NCI-H774 (cell line): ENCODE results near the gene EMILIN1.
"Not testable (repeated sequence)": the region's sequence is repeated elsewhere in the genome, so short reads cannot be mapped to it uniquely, and the experiment has no call there.

Source experiments
- DNase-seq: peaks from one replicate; lab custom pipeline; 2025; lab: John Stamatoyannopoulos, UW

The EMILIN1 gene

GRCh38 chr2:27054721-27055120 is 23.7 kb upstream of the EMILIN1 start:
- DNase-seq = no peak

GRCh38 chr2:27057184-27057583 is 21.2 kb upstream of the EMILIN1 start:
- DNase-seq = no peak

- DNase-seq = no peak
Observed at GRCh38 chr2:27058210-27058609, 20.2 kb upstream of the EMILIN1 start.

GRCh38 chr2:27059141-27059820 is 19.1 kb upstream of the EMILIN1 start:
- DNase-seq = no peak

- no peak for DNase-seq
Observed at GRCh38 chr2:27060323-27060722, 18.1 kb upstream of the EMILIN1 start.

GRCh38 chr2:27065128-27065527 is 13.3 kb upstream of the EMILIN1 start:
- DNase-seq = no peak

GRCh38 chr2:27067385-27067784 is 11.0 kb upstream of the EMILIN1 start:
- DNase-seq = no peak

- no peak for DNase-seq
Observed at GRCh38 chr2:27069436-27069835, 9.0 kb upstream of the EMILIN1 start.

GRCh38 chr2:27069961-27070618 is 8.3 kb upstream of the EMILIN1 start:
- no peak for DNase-seq

GRCh38 chr2:27070653-27071276 is 7.7 kb upstream of the EMILIN1 start:
- DNase-seq = no peak

- DNase-seq = peak; percentile 92
Observed at GRCh38 chr2:27071277-27071989, 7.0 kb upstream of the EMILIN1 start, which contains the start of gene OST4. Gene OST4, minus strand, starts transcription at chr2:27071654.

GRCh38 chr2:27071990-27072830 is 6.2 kb upstream of the EMILIN1 start:
- no peak for DNase-seq

GRCh38 chr2:27072920-27073319 is 5.5 kb upstream of the EMILIN1 start:
- DNase-seq = no peak

GRCh38 chr2:27073782-27074181 is 4.6 kb upstream of the EMILIN1 start:
- no peak for DNase-seq

GRCh38 chr2:27074738-27075565 is 3.5 kb upstream of the EMILIN1 start:
- no peak for DNase-seq

- DNase-seq = not testable (repeated sequence)
Observed at GRCh38 chr2:27075566-27075871, 2.9 kb upstream of the EMILIN1 start.

- DNase-seq = no peak
Observed at GRCh38 chr2:27076323-27076722, 2.1 kb upstream of the EMILIN1 start.

GRCh38 chr2:27077231-27077630 is 1.2 kb upstream of the EMILIN1 start:
- DNase-seq = no peak

- no peak for DNase-seq
Observed at GRCh38 chr2:27079233-27080139, 1.1 kb downstream of the EMILIN1 start.

GRCh38 chr2:27080140-27080469 is 1.7 kb downstream of the EMILIN1 start:
- no peak for DNase-seq
